Measurements from ENCODE around the gene CCDC174. TPM values are rescaled to one million over a fixed set of nuclear protein-coding genes. Genes with fewer than 3 reads are reported as not detected.

Gene CCDC174
- total and polyA plus RNA-seq, 11 donors, result 8.7 to 16.1 (median 11.7) TPM

- Histone ChIP-seq H3K36me3 (no peaks in the 10 kb centered on the region), H3K27ac (no peak overlapping the region), H3K4me1 (no peaks in the 10 kb centered on the region), H3K9me3 (peaks cover 0 to 6% (median 0%) of the 10 kb centered on the region in 12 donors), H3K4me3 (no peak overlapping the region), H3K27me3 (no peaks in the 10 kb centered on the region)
- ATAC-seq (no peak), DNase-seq (no peak)
- 81 to 92% (median 87%) methylated on average over 5 of the region's 5 CpGs for WGBS, 4 donors
- TF ChIP-seq CTCF (IDR thresholded peaks at IDR 0.05), result no peak
- TF ChIP-seq POLR2A (IDR thresholded peaks at IDR 0.05), result no peak
- intact Hi-C loops (cut with DNase I), result no loop called here
Measured at GRCh38 chr3:14706096-14706495, 54.5 kb downstream of the CCDC174 start.

GRCh38 chr3:14716591-14716990, 65.0 kb downstream of the CCDC174 start:
- no peak for DNase-seq
- Histone ChIP-seq H3K36me3 (no peaks in the 10 kb centered on the region), H3K27me3 (peaks cover 0 to 3% (median 0%) of the 10 kb centered on the region in 9 donors), H3K4me3 (no peak overlapping the region), H3K4me1 (no peaks in the 10 kb centered on the region), H3K27ac (no peak overlapping the region), H3K9me3 (peaks cover 0 to 16% (median 4%) of the 10 kb centered on the region in 12 donors)
- no peak for ATAC-seq
- WGBS, 4 donors, result 46 to 69% (median 54%) methylated on average over 1 of the region's 1 CpG
- intact Hi-C loops (cut with DNase I), result no loop called here
- TF ChIP-seq POLR2A (IDR thresholded peaks at IDR 0.05), result no peak
- TF ChIP-seq CTCF (IDR thresholded peaks at IDR 0.05), result no peak

GRCh38 chr3:14717307-14717706, 65.7 kb downstream of the CCDC174 start:
- TF ChIP-seq CTCF (IDR thresholded peaks at IDR 0.05) (no peak), POLR2A (IDR thresholded peaks at IDR 0.05) (no peak)
- DNase-seq (no peak), ATAC-seq (no peak)
- H3K36me3 ChIP-seq, result no peaks in the 10 kb centered on the region
- H3K9me3 ChIP-seq, result peaks cover 0 to 14% (median 4%) of the 10 kb centered on the region in 12 donors
- peaks cover 0 to 3% (median 0%) of the 10 kb centered on the region in 9 donors for H3K27me3 ChIP-seq
- intact Hi-C loops (cut with DNase I), result no loop called here
- H3K4me1 ChIP-seq, result no peaks in the 10 kb centered on the region
- H3K4me3 ChIP-seq, result no peak overlapping the region
- no peak overlapping the region for H3K27ac ChIP-seq
- 70 to 85% (median 76%) methylated on average over 1 of the region's 1 CpG for WGBS, 4 donors

GRCh38 chr3:14718539-14718938, 67.0 kb downstream of the CCDC174 start:
- intact Hi-C loops (cut with DNase I), result no loop called here
- 90 to 98% (median 95%) methylated on average over 2 of the region's 2 CpGs for WGBS, 4 donors
- Histone ChIP-seq H3K36me3 (no peaks in the 10 kb centered on the region), H3K27ac (no peak overlapping the region), H3K9me3 (peaks cover 0 to 3% (median 0%) of the 10 kb centered on the region in 12 donors), H3K4me3 (no peak overlapping the region), H3K27me3 (peaks cover 0 to 3% (median 0%) of the 10 kb centered on the region in 9 donors), H3K4me1 (no peaks in the 10 kb centered on the region)
- no peak for DNase-seq
- ATAC-seq, result no peak
- no peak for TF ChIP-seq CTCF (IDR thresholded peaks at IDR 0.05)
- TF ChIP-seq POLR2A (IDR thresholded peaks at IDR 0.05), result no peak

All from heart left ventricle (tissue), 16 donors.